ENCODE data around the gene SHB.

The SHB gene

GRCh38 chr9:38015266-38015665, 53.8 kb downstream of the SHB start:
- H3K36me3 ChIP-seq (replicated peaks; ENCODE audit: insufficient read depth, low read length): no peaks in the 10 kb centered on the region
- H2AFZ ChIP-seq (ENCODE audit: low read length): no peak overlapping the region
- H4K20me1 ChIP-seq (ENCODE audit: insufficient read depth, low read length): no peaks in the 10 kb centered on the region
- TF ChIP-seq, protein P1, sequence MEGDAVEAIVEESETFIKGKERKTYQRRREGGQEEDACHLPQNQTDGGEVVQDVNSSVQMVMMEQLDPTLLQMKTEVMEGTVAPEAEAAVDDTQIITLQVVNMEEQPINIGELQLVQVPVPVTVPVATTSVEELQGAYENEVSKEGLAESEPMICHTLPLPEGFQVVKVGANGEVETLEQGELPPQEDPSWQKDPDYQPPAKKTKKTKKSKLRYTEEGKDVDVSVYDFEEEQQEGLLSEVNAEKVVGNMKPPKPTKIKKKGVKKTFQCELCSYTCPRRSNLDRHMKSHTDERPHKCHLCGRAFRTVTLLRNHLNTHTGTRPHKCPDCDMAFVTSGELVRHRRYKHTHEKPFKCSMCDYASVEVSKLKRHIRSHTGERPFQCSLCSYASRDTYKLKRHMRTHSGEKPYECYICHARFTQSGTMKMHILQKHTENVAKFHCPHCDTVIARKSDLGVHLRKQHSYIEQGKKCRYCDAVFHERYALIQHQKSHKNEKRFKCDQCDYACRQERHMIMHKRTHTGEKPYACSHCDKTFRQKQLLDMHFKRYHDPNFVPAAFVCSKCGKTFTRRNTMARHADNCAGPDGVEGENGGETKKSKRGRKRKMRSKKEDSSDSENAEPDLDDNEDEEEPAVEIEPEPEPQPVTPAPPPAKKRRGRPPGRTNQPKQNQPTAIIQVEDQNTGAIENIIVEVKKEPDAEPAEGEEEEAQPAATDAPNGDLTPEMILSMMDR (IDR thresholded peaks at IDR 0.05; ENCODE audit: low read length): no peak
- no peak for TF ChIP-seq EZH2 (optimal IDR thresholded peaks at IDR 0.05; ENCODE audit: low read depth, low read length)
- TF ChIP-seq EZH2phosphoT487 (IDR thresholded peaks at IDR 0.05; ENCODE audit: low read length): no peak
- no peak overlapping the region for H3K4me3 ChIP-seq (ENCODE audit: low read length)
- no peak overlapping the region for H3K9ac ChIP-seq (ENCODE audit: low read length)
- no peak overlapping the region for H3K27ac ChIP-seq (ENCODE audit: low read length)
- DNase-seq: no peak
- H3K4me1 ChIP-seq (ENCODE audit: low read length): no peaks in the 10 kb centered on the region
- no peaks in the 10 kb centered on the region for H3K9me2 ChIP-seq (replicated peaks; ENCODE audit: insufficient read depth, low read length)
- no peaks in the 10 kb centered on the region for H3F3A ChIP-seq (ENCODE audit: insufficient read depth, low read length)
- H3K79me2 ChIP-seq (ENCODE audit: low read length): no peaks in the 10 kb centered on the region
- H3K4me2 ChIP-seq (ENCODE audit: low read depth, low read length): no peak overlapping the region
- no peaks in the 10 kb centered on the region for H3K9me3 ChIP-seq (replicated peaks; ENCODE audit: insufficient read depth, low read length)
- H3K27me3 ChIP-seq (replicated peaks; ENCODE audit: insufficient read depth, low read length): no peaks in the 10 kb centered on the region

- H3K9me3 ChIP-seq (replicated peaks; ENCODE audit: insufficient read depth, low read length): no peaks in the 10 kb centered on the region
- no peaks in the 10 kb centered on the region for H3K27me3 ChIP-seq (replicated peaks; ENCODE audit: insufficient read depth, low read length)
- H3F3A ChIP-seq (ENCODE audit: insufficient read depth, low read length): no peaks in the 10 kb centered on the region
- DNase-seq: no peak
- TF ChIP-seq, protein P1 (IDR thresholded peaks at IDR 0.05; ENCODE audit: low read length): no peak
- TF ChIP-seq EZH2phosphoT487 (IDR thresholded peaks at IDR 0.05; ENCODE audit: low read length) (no peak), EZH2 (optimal IDR thresholded peaks at IDR 0.05; ENCODE audit: low read depth, low read length) (no peak)
- H4K20me1 ChIP-seq (ENCODE audit: insufficient read depth, low read length): no peaks in the 10 kb centered on the region
- no peaks in the 10 kb centered on the region for H3K4me1 ChIP-seq (ENCODE audit: low read length)
- H3K9ac ChIP-seq (ENCODE audit: low read length): no peak overlapping the region
- no peaks in the 10 kb centered on the region for H3K9me2 ChIP-seq (replicated peaks; ENCODE audit: insufficient read depth, low read length)
- no peak overlapping the region for H3K4me3 ChIP-seq (ENCODE audit: low read length)
- no peak overlapping the region for H3K4me2 ChIP-seq (ENCODE audit: low read depth, low read length)
- H3K27ac ChIP-seq (ENCODE audit: low read length): no peak overlapping the region
- no peaks in the 10 kb centered on the region for H3K36me3 ChIP-seq (replicated peaks; ENCODE audit: insufficient read depth, low read length)
- H3K79me2 ChIP-seq (ENCODE audit: low read length): no peaks in the 10 kb centered on the region
- H2AFZ ChIP-seq (ENCODE audit: low read length): no peak overlapping the region
These were observed 56.1 kb downstream of the SHB start for GRCh38 chr9:38012767-38013450.

DNA sequence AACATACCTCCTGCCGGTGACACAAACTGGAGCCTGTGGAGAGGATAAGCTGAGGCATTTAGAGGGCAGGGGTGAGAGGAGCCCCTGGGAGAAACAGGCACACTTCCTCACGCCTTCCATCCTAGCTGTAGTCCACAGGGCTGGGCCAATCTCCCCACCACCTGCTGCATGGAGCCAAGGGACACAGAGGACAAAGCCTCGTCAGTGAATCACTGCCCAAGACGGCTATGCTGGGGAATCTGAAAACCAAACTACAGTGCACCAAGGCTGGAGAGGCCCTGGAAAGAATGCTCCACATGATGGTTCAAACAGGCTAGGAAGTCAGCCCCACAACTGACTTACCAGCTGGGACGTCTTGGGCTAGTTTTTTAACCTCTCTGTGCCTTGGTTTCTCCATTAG, 57.0 kb downstream of the SHB start:
- no peaks in the 10 kb centered on the region for H3K79me2 ChIP-seq (ENCODE audit: low read length)
- TF ChIP-seq EZH2 (optimal IDR thresholded peaks at IDR 0.05; ENCODE audit: low read depth, low read length) (no peak), EZH2phosphoT487 (IDR thresholded peaks at IDR 0.05; ENCODE audit: low read length) (no peak)
- TF ChIP-seq, protein P1 (IDR thresholded peaks at IDR 0.05; ENCODE audit: low read length): no peak
- H3K4me3 ChIP-seq (ENCODE audit: low read length): no peak overlapping the region
- no peaks in the 10 kb centered on the region for H3K36me3 ChIP-seq (replicated peaks; ENCODE audit: insufficient read depth, low read length)
- H3K9ac ChIP-seq (ENCODE audit: low read length): no peak overlapping the region
- no peak overlapping the region for H2AFZ ChIP-seq (ENCODE audit: low read length)
- no peaks in the 10 kb centered on the region for H3K4me1 ChIP-seq (ENCODE audit: low read length)
- DNase-seq: no peak
- H3K9me2 ChIP-seq (replicated peaks; ENCODE audit: insufficient read depth, low read length): no peaks in the 10 kb centered on the region
- H3F3A ChIP-seq (ENCODE audit: insufficient read depth, low read length): no peaks in the 10 kb centered on the region
- no peaks in the 10 kb centered on the region for H3K27me3 ChIP-seq (replicated peaks; ENCODE audit: insufficient read depth, low read length)
- no peaks in the 10 kb centered on the region for H3K9me3 ChIP-seq (replicated peaks; ENCODE audit: insufficient read depth, low read length)
- H4K20me1 ChIP-seq (ENCODE audit: insufficient read depth, low read length): no peaks in the 10 kb centered on the region
- no peak overlapping the region for H3K27ac ChIP-seq (ENCODE audit: low read length)
- H3K4me2 ChIP-seq (ENCODE audit: low read depth, low read length): no peak overlapping the region
